Karpas-422 (cell line): ENCODE results near the gene GMNC. TPM values are rescaled to one million over a fixed set of nuclear protein-coding genes. Genes with fewer than 3 reads are reported as not detected.

ENCODE experiments used
- DNase-seq: peaks from one replicate; pipeline ENCODE4 v3.0.0-alpha.2; 2015
- H2AFZ ChIP-seq: fragments of 200-600 bp; sonication (generic); 2 replicates; pipeline ENCODE4 v1.6.1; 2014; ENCODE audit warnings: antibody characterized with exemption, low read length, mixed read lengths
- H3K27ac ChIP-seq: fragments of 200-600 bp; sonication (generic); 2 replicates; pipeline ENCODE4 v1.5.1; 2014; ENCODE audit warnings: mild to moderate bottlenecking, low read length, moderate library complexity
- H3K27me3 ChIP-seq: fragments of 200-600 bp; sonication (generic); 2 replicates; pipeline ENCODE4 v1.6.1; 2014; ENCODE audit warnings: low read length, mixed read lengths
- H3K36me3 ChIP-seq: fragments of 200-600 bp; sonication (generic); 2 replicates; pipeline ENCODE4 v1.6.1; 2014; ENCODE audit warnings: low read length, mixed read lengths; ENCODE audit not compliant: insufficient read depth
- H3K4me1 ChIP-seq: fragments of 200-600 bp; sonication (generic); 2 replicates; pipeline ENCODE4 v1.6.1; 2014; ENCODE audit warnings: mild to moderate bottlenecking, low read length, mixed read lengths
- H3K4me2 ChIP-seq: fragments of 200-600 bp; sonication (generic); 2 replicates; pipeline ENCODE4 v1.6.1; 2014; ENCODE audit warnings: low read length, low read depth, mild to moderate bottlenecking; ENCODE audit not compliant: poor library complexity, severe bottlenecking
- H3K4me3 ChIP-seq: fragments of 200-600 bp; sonication (generic); 2 replicates; pipeline ENCODE4 v1.5.1; 2014; ENCODE audit warnings: mild to moderate bottlenecking, antibody characterized with exemption, low read length, mixed read lengths
- H3K79me2 ChIP-seq: fragments of 200-600 bp; sonication (generic); 2 replicates; pipeline ENCODE4 v1.6.1; 2014; ENCODE audit warnings: mild to moderate bottlenecking, low read length, mixed read lengths
- H3K9ac ChIP-seq: fragments of 200-600 bp; sonication (generic); 2 replicates; pipeline ENCODE4 v1.6.0; 2014; ENCODE audit warnings: low read length
- H3K9me2 ChIP-seq: fragments of 200-600 bp; sonication (generic), shearing (Covaris generic); replicated peaks from 2 replicates; pipeline ENCODE4 v1.6.0; 2014; ENCODE audit warnings: mild to moderate bottlenecking, low read length, moderate library complexity; ENCODE audit not compliant: insufficient read depth
- H3K9me3 ChIP-seq: fragments of 300-700, 200-600 bp; sonication (generic); 2 replicates; pipeline ENCODE4 v1.6.1; 2014; ENCODE audit warnings: low read length, mixed read lengths
- H4K20me1 ChIP-seq: fragments of 200-600 bp; sonication (generic); 2 replicates; pipeline ENCODE4 v1.6.1; 2014; ENCODE audit warnings: mild to moderate bottlenecking, antibody characterized with exemption, low read length, low read depth; ENCODE audit not compliant: insufficient read depth
- total RNA-seq: library from RNA; depleted of rRNA; stranded (reverse); fragments of >200 nt; shearing (Covaris generic); gene quantifications from 2 replicates; pipeline ENCODE4 v1.2.3, GENCODE V29; 2014; ENCODE audit warnings: low replicate concordance

GMNC gene
- total RNA-seq, 1 experiment from 2014 or later = not detected

DNA sequence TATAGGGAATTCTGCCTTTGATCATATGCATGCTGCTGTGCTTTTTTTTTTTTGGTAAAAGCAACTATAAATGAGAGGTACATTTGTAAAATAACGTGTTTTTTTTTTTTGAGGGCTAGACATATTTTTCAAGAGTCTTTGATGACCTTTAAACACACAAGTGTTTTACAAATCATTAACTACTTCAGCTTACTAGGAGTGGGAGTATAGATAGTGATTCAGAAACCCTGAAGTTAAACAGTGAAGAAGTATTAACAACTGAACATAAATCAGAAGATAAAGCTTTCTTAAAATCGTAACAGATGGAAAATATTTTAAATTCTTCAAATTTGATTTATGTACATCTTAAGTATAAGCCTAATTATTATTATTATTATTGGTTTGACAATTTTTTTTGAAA is 2.9 kb upstream of the GMNC start:
- H3K9me2 ChIP-seq = no peaks in the 10 kb centered on the region
- DNase-seq = no peak
- no peaks in the 10 kb centered on the region for H3K27me3 ChIP-seq
- H4K20me1 ChIP-seq = no peaks in the 10 kb centered on the region
- no peak overlapping the region for H3K9ac ChIP-seq
- no peak overlapping the region for H3K27ac ChIP-seq
- peaks cover 33% of the 10 kb centered on the region for H3K9me3 ChIP-seq
- no peaks in the 10 kb centered on the region for H3K4me1 ChIP-seq
- no peak overlapping the region for H3K4me2 ChIP-seq
- H3K79me2 ChIP-seq = no peaks in the 10 kb centered on the region
- no peak overlapping the region for H3K4me3 ChIP-seq
- no peaks in the 10 kb centered on the region for H3K36me3 ChIP-seq
- no peak overlapping the region for H2AFZ ChIP-seq

DNA sequence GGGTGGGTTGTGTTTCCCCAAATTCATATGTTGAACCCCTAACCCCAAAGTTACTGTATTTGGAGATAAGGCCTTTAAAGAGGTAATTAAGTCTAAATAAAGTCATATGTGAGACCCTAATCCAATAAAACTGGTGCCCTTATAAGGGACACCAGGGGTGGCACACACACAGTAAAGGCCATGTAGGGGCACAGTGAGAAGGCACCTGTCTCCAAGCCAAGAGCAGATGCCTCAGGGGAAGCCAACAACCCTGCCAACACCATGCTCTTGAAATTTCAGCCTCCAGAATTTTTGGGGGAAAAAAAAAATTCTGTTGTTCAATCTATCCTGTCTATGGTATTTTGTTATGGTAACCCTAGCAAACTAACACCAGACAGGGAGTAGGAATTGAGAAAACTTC is 1.5 kb upstream of the GMNC start:
- H3K27ac ChIP-seq = no peak overlapping the region
- no peaks in the 10 kb centered on the region for H3K9me2 ChIP-seq
- H3K9ac ChIP-seq = no peak overlapping the region
- DNase-seq = no peak
- no peaks in the 10 kb centered on the region for H4K20me1 ChIP-seq
- no peaks in the 10 kb centered on the region for H3K36me3 ChIP-seq
- H3K4me3 ChIP-seq = no peak overlapping the region
- no peaks in the 10 kb centered on the region for H3K4me1 ChIP-seq
- H2AFZ ChIP-seq = no peak overlapping the region
- no peak overlapping the region for H3K4me2 ChIP-seq
- H3K9me3 ChIP-seq = peaks cover 41% of the 10 kb centered on the region
- no peaks in the 10 kb centered on the region for H3K27me3 ChIP-seq
- H3K79me2 ChIP-seq = no peaks in the 10 kb centered on the region

DNA sequence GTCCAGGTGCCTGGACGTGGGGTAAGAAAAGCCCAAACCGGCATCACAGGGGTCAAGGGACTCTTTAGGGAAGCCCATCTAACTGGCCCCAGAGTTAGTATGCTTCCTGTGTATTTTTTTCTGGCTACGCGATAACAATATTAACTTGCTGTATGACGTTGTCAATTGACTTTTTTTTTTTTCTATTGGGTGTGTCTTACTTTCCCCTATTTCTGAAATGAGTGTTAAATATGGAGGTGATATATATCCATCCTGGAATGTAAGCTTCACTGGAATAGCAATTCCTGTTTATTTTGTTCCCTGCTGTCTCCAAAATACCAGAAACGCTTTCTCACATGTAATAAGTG is 598 bp upstream of the GMNC start:
- Histone ChIP-seq H3K4me1 (no peaks in the 10 kb centered on the region), H3K9me3 (peaks cover 45% of the 10 kb centered on the region), H3K9me2 (no peaks in the 10 kb centered on the region), H3K4me3 (no peak overlapping the region), H3K27me3 (no peaks in the 10 kb centered on the region), H3K4me2 (no peak overlapping the region), H3K9ac (no peak overlapping the region), H3K36me3 (no peaks in the 10 kb centered on the region), H3K27ac (no peak overlapping the region), H4K20me1 (no peaks in the 10 kb centered on the region), H3K79me2 (no peaks in the 10 kb centered on the region), H2AFZ (no peak overlapping the region)
- no peak for DNase-seq

DNA sequence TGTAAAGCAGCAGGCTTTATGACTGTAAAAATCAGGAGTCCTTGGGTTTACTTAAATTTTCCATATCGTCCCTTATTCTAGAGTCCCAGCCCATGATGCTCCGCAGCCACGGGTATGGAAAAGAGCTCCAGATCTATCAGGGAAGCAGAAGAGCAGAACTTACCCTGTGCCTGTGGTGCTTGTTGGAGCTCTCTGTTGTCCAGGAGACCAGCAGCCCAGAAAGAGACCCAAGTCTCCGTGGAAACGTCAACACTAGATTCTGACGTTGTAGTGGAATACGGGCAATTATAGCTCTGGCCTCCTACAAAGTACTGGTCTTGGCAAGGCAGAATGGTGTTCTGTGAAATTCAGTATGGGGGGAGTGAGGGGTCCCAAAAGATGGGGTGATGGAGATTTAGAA is 2.0 kb downstream of the GMNC start:
- Histone ChIP-seq H3K9ac (no peak overlapping the region), H3K4me3 (no peak overlapping the region), H3K36me3 (no peaks in the 10 kb centered on the region), H3K4me1 (no peaks in the 10 kb centered on the region), H3K27ac (no peak overlapping the region), H2AFZ (no peak overlapping the region), H3K9me3 (peaks cover 54% of the 10 kb centered on the region), H4K20me1 (no peaks in the 10 kb centered on the region), H3K4me2 (no peak overlapping the region), H3K79me2 (no peaks in the 10 kb centered on the region), H3K9me2 (no peaks in the 10 kb centered on the region), H3K27me3 (no peaks in the 10 kb centered on the region)
- no peak for DNase-seq

DNA sequence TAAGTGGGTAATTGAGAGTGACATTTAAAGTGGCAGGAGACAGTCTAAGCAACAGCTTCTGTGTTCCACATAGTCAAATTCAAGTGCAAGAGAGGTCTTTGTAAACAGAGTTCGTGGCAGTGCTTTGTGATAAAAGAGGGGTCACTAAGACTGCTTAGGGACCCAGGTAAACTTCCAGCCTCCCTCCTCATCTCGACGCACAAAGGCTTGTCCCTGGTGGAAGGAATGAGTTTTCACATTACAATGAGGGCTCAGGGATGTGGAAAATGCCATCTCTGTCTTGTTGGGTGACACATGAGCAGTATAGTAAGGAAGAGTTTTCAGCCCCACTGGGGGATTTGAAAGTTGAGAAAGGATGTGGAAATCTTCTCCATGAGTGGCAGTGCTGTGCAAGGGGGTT is 7.3 kb downstream of the GMNC start:
- no peak overlapping the region for H3K4me3 ChIP-seq
- no peak overlapping the region for H2AFZ ChIP-seq
- no peaks in the 10 kb centered on the region for H3K4me1 ChIP-seq
- no peak overlapping the region for H3K4me2 ChIP-seq
- no peak overlapping the region for H3K27ac ChIP-seq
- no peak overlapping the region for H3K9ac ChIP-seq
- peaks cover 54% of the 10 kb centered on the region for H3K9me3 ChIP-seq
- no peaks in the 10 kb centered on the region for H3K79me2 ChIP-seq
- no peaks in the 10 kb centered on the region for H3K9me2 ChIP-seq
- no peaks in the 10 kb centered on the region for H3K36me3 ChIP-seq
- no peaks in the 10 kb centered on the region for H4K20me1 ChIP-seq
- H3K27me3 ChIP-seq = no peaks in the 10 kb centered on the region
- DNase-seq = no peak

DNA sequence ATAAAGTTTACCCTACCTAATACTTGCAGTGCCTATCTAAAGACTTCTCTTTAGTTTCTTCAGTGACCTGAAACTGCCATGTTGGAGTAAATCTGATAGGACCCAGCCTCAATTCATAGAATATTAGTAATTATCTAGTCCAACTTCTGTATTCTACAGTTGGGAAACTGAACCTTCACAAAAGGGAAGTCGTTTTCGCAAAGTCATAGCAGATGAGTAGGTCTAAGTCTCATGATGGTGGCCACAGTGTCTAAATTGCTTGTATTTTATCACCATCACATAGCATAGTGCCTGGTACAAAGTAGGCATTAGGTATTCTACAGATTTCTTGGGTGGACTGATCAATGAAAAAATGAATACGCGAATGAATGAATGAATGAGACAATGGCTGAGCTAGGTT is 8.4 kb downstream of the GMNC start:
- Histone ChIP-seq H3K4me3 (no peak overlapping the region), H2AFZ (no peak overlapping the region), H3K36me3 (no peaks in the 10 kb centered on the region), H3K4me2 (no peak overlapping the region), H3K9ac (no peak overlapping the region), H3K79me2 (no peaks in the 10 kb centered on the region), H3K4me1 (no peaks in the 10 kb centered on the region), H3K9me2 (no peaks in the 10 kb centered on the region), H3K9me3 (peaks cover 47% of the 10 kb centered on the region), H3K27me3 (no peaks in the 10 kb centered on the region), H4K20me1 (no peaks in the 10 kb centered on the region), H3K27ac (no peak overlapping the region)
- DNase-seq = no peak

DNA sequence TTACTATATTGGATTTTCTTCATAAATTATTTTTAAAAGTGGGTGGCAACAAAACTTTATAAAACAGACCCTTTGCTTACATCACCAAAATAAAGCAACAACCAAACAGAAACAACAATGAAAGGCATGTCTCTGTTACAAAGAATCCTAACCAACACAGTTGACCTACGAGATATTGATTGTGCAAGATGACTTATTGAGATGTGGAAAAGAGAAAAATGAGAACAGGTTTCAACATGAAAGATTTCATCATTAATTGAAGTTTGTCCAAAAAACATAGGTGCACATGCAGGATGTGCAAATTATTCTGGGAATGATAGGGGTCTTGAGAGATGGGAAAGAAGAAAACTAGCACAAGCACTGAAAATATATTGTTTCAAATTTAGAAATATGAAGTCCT is 9.0 kb downstream of the GMNC start:
- no peak overlapping the region for H3K4me3 ChIP-seq
- no peak overlapping the region for H3K9ac ChIP-seq
- H3K4me2 ChIP-seq = no peak overlapping the region
- no peaks in the 10 kb centered on the region for H3K36me3 ChIP-seq
- no peak overlapping the region for H2AFZ ChIP-seq
- no peaks in the 10 kb centered on the region for H4K20me1 ChIP-seq
- H3K9me3 ChIP-seq = peaks cover 45% of the 10 kb centered on the region
- H3K9me2 ChIP-seq = no peaks in the 10 kb centered on the region
- H3K4me1 ChIP-seq = no peaks in the 10 kb centered on the region
- no peak overlapping the region for H3K27ac ChIP-seq
- no peak for DNase-seq
- H3K79me2 ChIP-seq = no peaks in the 10 kb centered on the region
- no peaks in the 10 kb centered on the region for H3K27me3 ChIP-seq

DNA sequence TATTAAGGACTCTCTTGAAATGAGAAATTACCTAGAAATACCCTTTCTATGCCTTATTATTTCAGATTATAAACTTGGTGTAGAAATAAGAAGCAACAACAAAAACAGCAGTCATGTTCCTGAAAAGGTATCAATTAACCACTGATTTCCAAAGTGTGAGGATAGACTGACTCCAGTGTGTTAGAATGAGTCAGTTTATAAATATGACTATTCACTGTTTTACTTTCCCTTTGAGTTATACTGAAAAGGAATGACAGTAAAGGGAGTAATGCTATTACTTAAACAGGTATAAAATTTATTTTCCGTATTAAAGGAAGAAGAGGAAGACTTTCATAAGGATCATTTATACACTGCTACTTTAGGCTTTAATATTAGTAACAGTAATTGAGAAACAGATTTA is 12.9 kb downstream of the GMNC start:
- Histone ChIP-seq H3K4me1 (no peaks in the 10 kb centered on the region), H3K79me2 (no peaks in the 10 kb centered on the region), H3K27ac (no peak overlapping the region), H3K4me2 (no peak overlapping the region), H4K20me1 (no peaks in the 10 kb centered on the region), H3K27me3 (no peaks in the 10 kb centered on the region), H3K4me3 (no peak overlapping the region), H3K36me3 (no peaks in the 10 kb centered on the region), H2AFZ (no peak overlapping the region), H3K9me2 (no peaks in the 10 kb centered on the region), H3K9ac (no peak overlapping the region), H3K9me3 (peaks cover 28% of the 10 kb centered on the region)
- no peak for DNase-seq

DNA sequence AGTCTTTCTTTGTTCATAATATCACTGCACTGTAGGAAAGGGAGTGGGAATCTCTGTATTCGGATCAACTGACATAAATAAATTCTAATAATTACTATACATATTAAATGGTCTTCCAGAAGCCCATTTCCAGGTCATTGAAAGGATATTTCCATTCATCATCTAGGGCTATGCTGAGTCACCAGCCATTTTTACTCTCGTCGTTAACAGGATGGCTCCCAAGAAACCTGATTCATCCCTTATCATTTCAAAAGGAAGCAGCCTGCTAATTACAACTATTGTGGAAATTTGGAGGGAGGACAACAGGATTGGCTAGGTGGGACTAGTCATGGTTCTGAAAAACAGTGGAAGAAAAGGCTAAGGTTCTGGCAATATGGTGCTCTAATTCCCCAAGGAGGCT is 13.6 kb downstream of the GMNC start:
- Histone ChIP-seq H3K9me2 (no peaks in the 10 kb centered on the region), H3K9me3 (peaks cover 22% of the 10 kb centered on the region), H3K27me3 (no peaks in the 10 kb centered on the region), H4K20me1 (no peaks in the 10 kb centered on the region), H2AFZ (no peak overlapping the region), H3K79me2 (no peaks in the 10 kb centered on the region), H3K27ac (no peak overlapping the region), H3K9ac (no peak overlapping the region), H3K4me3 (no peak overlapping the region), H3K36me3 (no peaks in the 10 kb centered on the region), H3K4me2 (no peak overlapping the region), H3K4me1 (no peaks in the 10 kb centered on the region)
- no peak for DNase-seq
